G401 (cell line): ENCODE data around the gene MGAT5. TPM values are rescaled to one million over a fixed set of nuclear protein-coding genes. Genes with fewer than 3 reads are reported as not detected.
A peak's percentile ranks its signal among the peaks of the same experiment; 100 is the strongest.
"Not testable (repeated sequence)": the region's sequence is repeated elsewhere in the genome, so short reads cannot be mapped to it uniquely, and the experiment has no call there.

Experiments used
- DNase-seq: peaks from one replicate; pipeline ENCODE4 v3.0.0-alpha.2; 2015; ENCODE audit warnings: low spot score
- in situ Hi-C: cut with HindIII; loops from 2 replicates; pipeline ENCODE4 v1.10.0; 2016; ENCODE audit warnings: low sequenced_read_pairs, mixed read lengths
- total RNA-seq: library from RNA; depleted of rRNA; stranded (reverse); fragments of >200 nt; shearing (Covaris generic); gene quantifications from 2 replicates; pipeline ENCODE4 v1.2.3, GENCODE V29; 2014

The MGAT5 gene
- total RNA-seq, 1 experiment from 2014 or later, result 0.07 TPM

DNA sequence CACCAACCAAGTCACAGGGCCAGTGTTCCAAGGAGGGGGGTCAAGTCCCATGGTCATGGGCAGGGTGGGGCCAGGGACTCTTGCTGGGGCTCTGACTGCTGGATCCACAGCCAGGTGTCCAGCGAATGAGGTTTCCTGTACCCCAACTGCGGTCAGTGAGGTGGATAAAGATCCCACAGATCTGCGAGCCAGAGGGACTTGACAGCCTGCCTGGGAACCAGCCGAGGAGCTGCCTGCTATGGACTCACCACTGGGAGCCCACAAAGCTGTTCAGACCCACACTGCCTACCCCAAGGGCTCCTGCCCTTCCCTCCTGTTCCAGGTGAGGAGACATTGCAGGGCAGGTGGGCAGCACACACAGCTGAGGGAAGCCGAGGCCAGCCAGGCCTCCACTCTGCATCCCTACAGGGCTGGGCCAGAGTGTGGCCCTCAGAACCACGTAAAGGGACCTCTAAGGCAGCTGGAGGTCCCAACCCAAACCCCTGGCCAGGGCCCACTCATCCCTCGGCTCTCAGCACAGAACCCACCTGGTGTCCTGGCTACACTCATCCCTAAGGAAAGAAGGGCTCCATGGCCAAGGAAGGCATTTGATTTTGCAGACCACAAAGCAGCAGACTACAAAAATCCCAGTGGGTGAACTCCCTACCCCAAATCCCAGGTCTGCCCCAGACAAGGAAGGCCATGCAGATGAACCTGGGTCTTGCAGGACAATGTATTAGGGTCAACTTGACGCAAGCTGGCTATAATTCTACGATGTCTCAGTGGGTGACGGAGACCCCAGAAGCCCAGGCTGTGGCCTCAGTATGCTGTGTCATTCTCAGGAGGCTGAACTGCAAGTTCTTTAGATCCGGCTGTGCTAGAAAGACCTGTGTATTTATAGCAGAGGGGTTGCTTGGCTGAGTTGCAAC lies 209.2 kb downstream of the MGAT5 start:
- DNase-seq, result no peak
- in situ Hi-C loops, result no loop called here

DNA sequence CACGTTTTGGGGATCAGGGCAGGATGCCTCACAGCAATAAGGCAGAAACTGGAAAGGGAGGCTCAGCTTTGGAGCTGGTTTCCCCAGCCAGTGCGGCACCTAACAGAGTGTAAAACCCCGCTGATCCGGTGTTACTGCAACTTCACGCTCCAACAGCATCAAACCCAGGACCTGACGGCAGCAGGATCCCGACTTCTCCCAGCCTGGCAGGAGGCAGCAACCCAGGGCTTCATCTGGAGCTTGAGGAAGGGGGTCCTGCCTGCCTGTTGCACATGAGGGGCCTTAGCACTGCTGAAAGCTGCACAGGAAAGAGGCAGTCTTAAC lies 209.8 kb downstream of the MGAT5 start:
- DNase-seq, result no peak
- in situ Hi-C loops, result no loop called here

DNA sequence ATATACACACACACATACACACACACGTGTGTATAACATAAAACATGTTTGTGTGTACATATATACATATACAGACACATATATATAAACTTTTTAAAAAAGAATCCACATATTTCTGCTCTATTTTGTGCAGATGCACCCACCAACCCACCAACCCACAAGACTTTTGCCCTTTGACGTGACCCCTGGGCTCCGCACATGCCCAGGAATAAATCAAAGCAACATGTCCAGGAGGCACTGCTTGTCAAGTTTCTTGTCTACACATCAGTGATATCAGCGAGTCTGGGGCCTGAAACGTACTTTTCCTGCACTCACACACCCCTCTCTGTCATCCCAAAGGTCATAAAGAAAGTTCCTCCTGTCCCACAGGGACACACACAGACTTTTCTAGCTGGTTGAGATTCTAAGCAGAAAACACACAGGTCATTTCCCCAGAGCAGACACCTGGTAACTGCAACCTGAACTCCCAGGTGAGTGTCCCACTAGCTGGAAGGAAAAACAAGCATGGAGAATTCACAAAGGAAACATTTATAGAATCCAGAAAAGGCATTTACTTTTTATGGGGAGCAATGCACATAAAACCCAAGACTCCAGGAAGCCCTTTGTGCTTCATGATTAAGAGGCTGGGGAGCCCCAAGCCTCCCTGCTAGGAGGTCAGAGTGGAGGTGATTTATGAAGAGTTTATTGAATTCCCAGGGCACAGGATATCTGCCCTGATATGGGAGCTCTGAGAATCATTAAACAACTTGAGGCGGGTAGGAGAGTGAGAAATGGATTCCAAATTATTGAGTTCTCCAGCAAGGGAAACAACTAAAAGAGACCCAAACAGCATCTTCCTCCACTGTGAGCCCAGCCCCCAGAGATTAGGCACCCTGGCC lies 211.6 kb downstream of the MGAT5 start:
- in situ Hi-C loops, result no loop called here
- no peak for DNase-seq

DNA sequence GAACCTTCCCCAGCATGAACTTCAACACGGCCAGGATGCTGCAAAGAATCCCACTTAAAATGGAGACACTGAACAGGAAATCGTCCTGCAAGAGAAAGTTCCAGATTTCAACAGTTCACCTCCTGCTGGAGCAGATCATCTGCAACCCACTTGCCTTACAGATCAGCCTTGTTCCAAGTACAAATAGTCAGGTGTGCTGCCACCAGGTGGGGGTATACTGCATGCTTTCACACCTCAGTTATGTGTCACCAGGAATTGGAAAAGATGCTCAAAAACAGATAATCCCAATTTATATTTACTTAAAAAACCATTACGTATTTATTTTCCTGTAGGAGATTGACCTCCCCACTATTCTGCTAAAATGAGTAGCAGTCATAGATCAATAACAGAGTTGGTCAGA lies 212.3 kb downstream of the MGAT5 start:
- DNase-seq, result peak; percentile 89

DNA sequence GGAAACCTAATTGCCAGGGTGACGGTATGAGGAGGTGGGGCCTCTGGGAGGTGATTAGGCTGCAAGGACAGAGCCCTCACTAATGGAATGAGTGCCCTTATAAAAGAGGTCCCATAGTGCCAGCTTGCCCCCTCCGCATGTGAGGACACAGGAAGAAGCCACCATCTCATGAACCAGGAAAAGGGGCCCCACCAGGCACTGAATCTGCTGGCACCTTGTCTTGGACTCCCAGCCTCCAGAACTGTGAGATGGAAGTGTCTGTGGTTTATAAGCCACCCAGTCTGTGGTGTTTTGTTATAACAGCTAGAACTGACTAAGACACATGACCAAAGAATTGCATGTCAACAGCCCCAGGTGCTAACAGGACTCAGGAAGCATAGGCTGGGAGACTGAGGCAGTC lies 214.3 kb downstream of the MGAT5 start:
- no peak for DNase-seq
- in situ Hi-C loops, result no loop called here

More for the DNA sequence above, 212.3 kb downstream of the MGAT5 start:
- in situ Hi-C loops, result no loop called here

DNA sequence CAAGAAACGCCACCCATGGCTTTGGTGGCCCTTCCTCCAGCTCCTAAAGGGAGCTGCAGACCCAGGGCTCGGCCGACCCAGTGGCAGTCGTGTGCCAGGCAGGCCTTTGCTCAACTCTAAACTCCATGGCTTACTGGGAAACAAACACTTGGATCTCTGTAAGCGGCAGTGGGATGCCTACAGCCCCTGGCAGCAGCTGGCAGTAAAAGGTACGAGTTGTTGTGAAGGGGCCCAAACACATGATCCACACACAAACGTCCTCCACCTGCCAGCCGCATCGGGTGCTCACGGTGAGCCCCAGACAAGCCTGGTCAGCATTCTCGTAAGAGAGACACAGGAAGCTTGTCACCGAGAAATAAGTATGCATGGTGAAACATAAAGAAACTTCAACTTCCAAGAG lies 214.9 kb downstream of the MGAT5 start:
- in situ Hi-C loops, result no loop called here
- DNase-seq, result no peak

DNA sequence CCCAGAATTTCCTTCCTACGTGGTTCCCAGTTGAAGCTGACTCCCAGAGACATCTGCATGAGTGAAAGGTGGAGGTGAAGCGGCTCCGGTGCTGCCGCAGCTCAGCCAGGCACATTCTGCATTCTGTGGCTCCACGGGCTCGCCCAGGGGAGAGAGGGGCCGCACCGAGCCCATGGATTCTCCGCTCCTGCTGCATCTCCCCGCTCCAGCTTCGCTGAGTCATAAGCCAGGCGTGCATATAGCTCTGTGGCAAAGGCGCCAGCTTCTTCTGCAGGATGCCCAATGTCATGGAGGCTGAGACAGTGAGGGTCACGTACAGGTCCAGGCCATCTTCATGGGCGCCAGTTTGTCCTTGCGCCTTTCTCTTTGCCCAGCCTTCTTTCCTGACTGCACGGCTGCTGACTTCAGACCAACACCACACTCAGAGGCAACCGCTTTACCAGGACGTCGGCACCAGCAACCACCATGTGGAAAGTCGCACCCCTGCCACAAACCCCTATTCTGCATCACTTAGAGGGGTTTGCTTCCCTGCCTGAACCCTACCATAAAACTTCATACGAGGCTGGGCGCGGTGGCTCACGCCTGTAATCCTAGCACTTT lies 215.7 kb downstream of the MGAT5 start:
- in situ Hi-C loops, result no loop called here

DNA sequence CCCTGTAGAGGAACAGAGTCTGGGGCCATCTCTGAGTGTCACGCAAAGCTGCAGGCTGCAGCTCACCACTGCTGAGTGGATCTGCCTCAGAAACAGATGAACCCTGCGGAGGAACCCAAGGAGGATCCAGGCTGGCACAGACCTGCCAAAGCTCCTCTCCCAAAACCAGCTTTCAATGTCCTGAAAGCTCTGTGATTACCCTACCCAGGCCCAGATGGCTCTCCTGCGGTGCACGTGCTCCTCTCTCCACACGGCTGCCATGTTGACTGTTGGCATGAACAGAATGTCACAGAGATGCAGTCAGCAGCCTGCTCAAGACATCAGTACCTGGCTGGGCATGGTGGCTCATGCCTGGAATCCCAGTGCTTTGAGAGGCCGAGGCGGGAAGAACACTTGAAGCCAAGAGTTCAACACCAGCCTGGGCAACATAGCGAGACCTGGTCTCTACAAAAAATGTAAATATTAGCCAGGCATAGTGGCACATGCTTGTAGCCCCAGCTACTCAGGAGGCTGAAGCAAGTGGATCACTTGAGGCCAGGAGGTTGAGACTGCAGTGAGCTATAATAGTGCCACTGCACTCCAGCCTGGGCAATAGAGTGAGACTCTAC lies 216.8 kb downstream of the MGAT5 start:
- DNase-seq, result no peak
- in situ Hi-C loops, result no loop called here

More for the DNA sequence above, 215.7 kb downstream of the MGAT5 start:
- no peak for DNase-seq

DNA sequence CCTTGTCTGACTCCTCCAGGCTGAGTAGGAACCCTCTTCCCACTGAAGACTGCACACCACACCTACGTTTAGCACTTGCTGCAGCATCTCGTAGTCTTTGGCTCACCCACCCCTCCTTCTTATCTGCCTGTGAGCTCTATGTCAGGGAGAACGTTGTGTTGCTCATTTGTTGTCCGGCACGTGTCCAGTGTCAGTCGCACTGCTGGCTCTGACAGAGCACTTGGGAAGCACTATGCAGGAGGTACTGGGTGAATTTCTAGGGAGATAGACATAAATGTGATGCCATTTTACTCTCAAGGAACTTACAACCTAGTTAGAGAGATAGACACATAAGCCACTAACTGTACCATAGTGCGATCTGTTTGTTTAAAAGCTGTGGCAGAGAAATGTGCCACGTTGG lies 223.1 kb downstream of the MGAT5 start:
- in situ Hi-C loops, DNase-seq: not testable (repeated sequence)

DNA sequence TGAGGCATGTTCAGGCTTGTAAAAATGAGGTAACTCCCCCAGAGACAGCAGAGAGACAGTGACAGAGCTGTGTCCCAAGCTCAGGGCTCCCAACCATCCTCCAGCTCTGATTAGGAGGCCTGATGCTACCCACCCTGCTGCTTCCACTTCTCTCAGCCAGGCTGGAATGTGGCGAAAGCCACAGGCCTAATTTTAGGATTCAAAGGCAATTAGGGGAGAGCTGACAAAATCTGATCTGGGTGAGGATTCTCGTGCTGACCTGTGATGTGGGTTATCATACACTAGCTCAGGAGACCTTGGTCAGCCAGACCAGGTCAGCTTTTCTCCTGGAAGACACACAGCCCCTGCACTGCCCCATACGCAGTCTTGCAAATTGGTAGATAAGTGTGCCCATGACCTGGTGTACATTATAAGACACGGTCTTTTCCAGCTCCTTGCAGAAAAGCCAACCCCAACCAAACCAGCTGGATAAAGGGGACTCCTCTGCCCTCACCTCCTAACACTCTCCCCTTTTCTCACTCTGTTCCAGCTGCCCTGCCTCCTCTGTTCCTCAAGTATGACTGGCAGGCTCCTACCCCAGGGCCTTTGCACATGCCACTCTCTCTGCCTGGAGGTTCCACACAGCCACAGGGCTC lies 225.9 kb downstream of the MGAT5 start:
- in situ Hi-C loops, result no loop called here
- no peak for DNase-seq

DNA sequence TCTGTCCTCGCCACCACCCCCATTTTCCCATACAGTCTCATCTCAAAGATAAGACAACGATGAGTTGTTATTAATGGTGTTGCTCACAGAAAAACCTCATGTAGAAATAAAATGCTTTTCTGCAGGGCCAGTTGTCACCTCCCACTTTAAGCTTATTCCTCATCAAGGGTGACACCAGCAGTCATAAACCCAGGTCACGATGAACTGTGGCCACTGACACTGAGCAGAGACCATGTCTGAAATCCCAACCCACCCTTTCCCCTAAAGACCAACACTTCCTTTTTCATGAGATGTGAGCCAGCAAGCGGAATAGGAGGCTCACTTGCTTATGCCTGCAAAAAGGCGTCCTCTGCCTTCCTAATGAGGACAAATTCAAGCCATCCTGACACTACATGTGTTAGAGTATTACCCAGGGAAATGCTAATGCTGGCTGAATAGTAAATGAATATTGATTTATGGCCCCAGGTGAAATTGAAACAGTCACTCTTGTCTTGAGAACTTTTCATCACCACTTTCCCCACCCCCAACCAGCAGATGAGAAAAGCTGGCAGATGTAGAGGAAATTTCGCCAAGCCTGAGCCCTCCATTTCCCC lies 228.4 kb downstream of the MGAT5 start:
- DNase-seq, result no peak
- in situ Hi-C loops, result no loop called here

DNA sequence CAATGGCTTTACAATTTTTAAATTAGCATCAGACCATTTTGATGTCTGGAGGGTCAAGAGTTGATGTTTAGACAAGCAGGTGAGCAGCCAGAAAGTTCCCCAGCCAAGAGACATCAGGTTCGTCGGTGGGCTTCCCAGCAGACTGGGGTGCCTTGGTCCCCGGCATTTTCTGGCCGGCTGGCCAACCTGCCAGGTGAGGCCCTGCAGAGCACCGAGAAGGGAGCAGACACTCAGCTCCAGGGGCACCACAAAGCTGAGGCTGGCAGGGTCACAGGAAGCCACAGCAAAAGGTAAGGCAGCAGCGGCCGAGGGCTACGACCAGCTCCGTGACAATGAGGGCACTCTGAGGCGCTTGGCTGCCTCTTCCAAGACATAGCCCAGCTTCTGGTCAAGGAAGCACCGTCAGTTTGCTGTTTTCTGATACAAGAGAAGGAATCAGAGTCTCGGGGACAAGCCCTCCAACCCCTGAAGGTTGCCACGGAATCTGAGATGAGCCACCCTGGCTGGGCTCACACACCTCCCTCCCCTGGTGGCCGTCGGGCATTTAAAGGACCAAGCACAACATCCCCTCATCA lies 229.0 kb downstream of the MGAT5 start:
- no peak for DNase-seq
- in situ Hi-C loops, result no loop called here

DNA sequence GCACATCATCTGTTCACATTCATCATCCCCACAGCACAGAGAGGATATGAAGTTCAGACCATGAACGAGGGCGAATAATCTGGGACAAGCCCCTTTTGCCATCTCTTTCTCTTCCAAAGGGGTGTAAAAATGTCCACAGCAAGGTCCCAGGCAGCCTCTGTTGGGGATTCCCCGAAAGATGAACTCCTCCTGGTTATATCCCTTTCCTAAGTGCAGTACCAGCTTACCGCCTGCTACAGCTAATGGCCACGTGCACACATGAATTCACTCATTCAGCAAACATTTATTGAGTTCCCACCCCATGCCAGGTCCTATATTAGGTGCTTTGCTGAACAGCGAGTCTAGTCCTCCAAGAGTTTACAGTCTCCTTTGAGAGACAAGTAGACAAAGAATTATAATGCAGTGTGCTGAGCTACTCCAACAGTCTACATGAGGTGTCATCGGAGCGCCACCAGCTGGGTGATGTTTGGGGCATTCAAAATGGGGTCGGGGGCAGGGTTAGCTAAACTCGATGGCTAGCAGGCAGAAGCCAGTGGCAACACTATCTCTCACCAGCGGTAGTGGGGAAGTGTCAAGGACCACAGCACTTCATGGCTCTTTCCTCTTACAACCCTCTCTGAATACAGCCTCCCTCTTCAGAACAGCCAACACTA lies 236.0 kb downstream of the MGAT5 start:
- no peak for DNase-seq

DNA sequence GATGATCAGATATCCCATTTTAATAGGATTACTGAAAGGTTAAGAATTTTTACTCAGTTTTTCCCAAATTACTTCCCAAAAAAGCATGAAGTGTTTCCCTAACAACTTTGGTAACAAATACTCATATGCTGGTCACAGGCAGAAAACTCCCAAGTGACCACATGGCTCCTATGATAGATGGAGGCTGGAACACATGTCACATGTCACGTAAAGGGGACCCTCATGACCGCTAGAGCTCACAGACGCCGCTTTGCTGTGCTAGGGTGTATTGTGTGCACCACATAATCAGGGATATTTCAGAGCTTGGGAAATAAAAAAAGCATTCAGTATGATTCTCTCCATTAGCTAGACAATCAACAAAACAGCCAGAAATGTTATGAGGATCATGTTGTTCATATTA lies 236.7 kb downstream of the MGAT5 start:
- DNase-seq, result no peak
- in situ Hi-C loops, result no loop called here

More for the DNA sequence above, 236.0 kb downstream of the MGAT5 start:
- in situ Hi-C loops, result no loop called here

DNA sequence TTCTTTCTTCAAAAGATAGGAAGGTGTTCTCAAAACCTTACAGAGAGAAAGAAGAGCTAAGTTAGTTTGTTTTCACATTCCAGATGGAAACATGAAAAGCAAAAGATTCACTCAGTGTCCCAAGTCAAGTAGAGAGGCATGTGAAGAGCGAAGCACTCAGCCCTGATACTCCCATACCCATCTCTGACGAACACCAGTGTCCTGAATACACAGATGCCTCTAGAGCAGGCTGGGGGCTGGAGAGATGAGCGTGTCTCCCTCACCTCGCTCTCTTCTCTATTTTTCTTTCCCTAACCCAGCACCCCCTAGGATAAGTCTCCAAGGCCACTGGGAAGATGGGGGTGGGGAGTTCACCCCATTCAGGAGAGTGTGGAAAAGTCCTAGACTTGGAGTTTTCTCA lies 237.2 kb downstream of the MGAT5 start:
- in situ Hi-C loops, result no loop called here
- no peak for DNase-seq

DNA sequence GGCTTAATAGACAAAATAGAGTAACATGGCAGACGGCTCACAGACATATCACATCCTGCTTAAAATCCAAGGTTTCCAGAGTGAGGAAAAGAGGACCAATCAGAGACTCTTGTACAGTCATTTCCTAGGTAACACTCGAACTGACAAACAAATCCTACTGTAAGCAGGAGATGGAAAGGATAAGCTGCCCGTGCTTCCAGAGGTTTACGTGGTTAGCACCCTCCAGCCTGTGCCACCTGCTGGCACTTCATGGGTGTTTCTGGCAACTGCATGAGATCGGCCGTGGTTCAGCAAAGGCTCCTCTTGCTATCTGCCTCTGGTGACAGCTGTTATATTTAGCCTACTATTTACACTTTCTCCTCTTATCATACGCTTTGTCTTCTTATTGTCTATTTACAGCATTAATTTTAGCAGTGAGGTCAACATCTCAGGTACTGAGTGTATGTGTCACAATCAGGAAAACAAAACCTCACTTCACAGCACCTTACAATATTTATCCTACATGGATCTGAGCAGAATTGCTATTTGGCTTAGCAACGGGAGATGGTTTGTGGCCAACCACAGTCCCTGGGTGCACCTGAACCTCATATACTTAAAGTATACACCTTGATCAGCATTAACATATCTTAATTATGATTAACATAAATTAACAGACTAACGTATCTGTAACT lies 238.0 kb downstream of the MGAT5 start:
- in situ Hi-C loops, result no loop called here
- no peak for DNase-seq

DNA sequence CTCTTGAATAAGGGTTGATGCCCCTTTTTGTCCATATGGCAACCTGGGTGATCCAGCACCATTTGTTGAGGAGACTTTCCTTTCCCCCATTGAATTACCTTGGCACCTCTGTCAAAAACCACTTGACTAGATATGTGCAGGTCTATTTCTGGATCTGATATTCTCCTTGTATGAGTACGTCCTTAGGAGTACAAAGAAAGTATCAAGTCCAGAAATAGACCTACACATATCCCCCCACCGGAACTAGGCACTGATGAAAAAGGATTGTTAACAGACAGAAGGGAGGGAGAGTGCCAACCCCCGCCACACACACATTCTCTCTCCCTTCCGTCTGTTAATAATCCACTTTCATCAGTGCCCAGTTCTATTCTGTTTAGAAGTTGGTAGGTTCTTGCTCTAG lies 239.9 kb downstream of the MGAT5 start:
- no peak for DNase-seq
- in situ Hi-C loops, result no loop called here
